Fibroblast of lung (primary cell): ENCODE results near the gene HNRNPA1L2. TPM values are rescaled to one million over a fixed set of nuclear protein-coding genes. Genes with fewer than 3 reads are reported as not detected.

Experiments
- DNase-seq, 2 donors: peaks; one replicate each; pipeline versions ENCODE4 v3.0.0 to v3.0.0-alpha.2; 2010; ENCODE audit warnings: low read depth in 2 of 2
- H2AFZ ChIP-seq: 2 replicates; pipeline ENCODE4 v1.5.1; 2012; ENCODE audit warnings: low read length, control low read depth, inconsistent platforms
- H3K27ac ChIP-seq: 2 replicates; pipeline ENCODE4 v1.5.1; 2011; ENCODE audit warnings: low read length, control low read depth; ENCODE audit not compliant: insufficient read depth
- H3K27me3 ChIP-seq: 2 replicates; pipeline ENCODE4 v1.5.1; 2011; ENCODE audit warnings: mild to moderate bottlenecking, low read length; ENCODE audit not compliant: control insufficient read depth, insufficient read depth
- H3K36me3 ChIP-seq: 2 replicates; pipeline ENCODE4 v1.5.1; 2011; ENCODE audit warnings: low read length; ENCODE audit not compliant: control insufficient read depth, insufficient read depth
- H3K4me1 ChIP-seq: 2 replicates; pipeline ENCODE4 v1.5.1; 2011; ENCODE audit warnings: low read length; ENCODE audit not compliant: control insufficient read depth, insufficient read depth; ENCODE audit errors: extremely low read depth
- H3K4me2 ChIP-seq: 2 replicates; pipeline ENCODE4 v1.5.1; 2011; ENCODE audit warnings: low read length, control low read depth; ENCODE audit not compliant: insufficient read depth; ENCODE audit errors: extremely low read depth
- H3K4me3 ChIP-seq, 4 experiments: fragments of 200-600 bp in 1 of 4; sonication (generic) in 1 of 4; replicated peaks in 1 of 4; 2 replicates each; pipeline ENCODE4 v1.5.1; 2011 to 2016; ENCODE audit warnings: low read length in 4 of 4, low read depth in 3 of 4, mild to moderate bottlenecking in 3 of 4, control low read depth in 2 of 4, inconsistent platforms in 1 of 4, mixed read lengths in 1 of 4; ENCODE audit not compliant: insufficient read depth in 1 of 4; ENCODE audit errors: control extremely low read depth in 1 of 4
- H3K79me2 ChIP-seq: 2 replicates; pipeline ENCODE4 v1.5.1; 2012; ENCODE audit warnings: mild to moderate bottlenecking, low read length, inconsistent platforms; ENCODE audit not compliant: control insufficient read depth, insufficient read depth
- H3K9ac ChIP-seq: 2 replicates; pipeline ENCODE4 v1.5.1; 2011; ENCODE audit warnings: mild to moderate bottlenecking, low read length, control low read depth; ENCODE audit not compliant: insufficient read depth
- H3K9me3 ChIP-seq: 2 replicates; pipeline ENCODE4 v1.5.1; 2012; ENCODE audit warnings: low read depth, low read length; ENCODE audit not compliant: control insufficient read depth, insufficient read depth
- H4K20me1 ChIP-seq: 2 replicates; pipeline ENCODE4 v1.5.1; 2011; ENCODE audit warnings: low read length; ENCODE audit not compliant: control insufficient read depth, insufficient read depth; ENCODE audit errors: extremely low read depth
- CTCF ChIP-seq, 2 donors: IDR thresholded peaks in 1 of 2; conservative IDR thresholded peaks in 1 of 2; 1 replicate in 1 of 2; 2 replicates in 1 of 2; pipeline ENCODE4 v1.5.1; 2011 to 2012; ENCODE audit warnings: low read length in 2 of 2, control low read depth in 1 of 2, inconsistent platforms in 1 of 2, low read depth in 1 of 2, mild to moderate bottlenecking in 1 of 2
- EZH2 ChIP-seq: IDR thresholded peaks from 2 replicates; pipeline ENCODE4 v1.5.1; 2012; ENCODE audit warnings: low read length, control low read depth, mild to moderate bottlenecking; ENCODE audit errors: missing control alignments
- polyA plus RNA-seq, 2 donors: library from polyadenylated mRNA; depleted of rRNA in 1 of 2; stranded (reverse) in 1 of 2; unstranded in 1 of 2; fragments of >200 nt; gene quantifications; 2 replicates each; pipeline ENCODE4 v1.2.1, GENCODE V29; 2011 to 2012; ENCODE audit warnings: missing spikeins in 1 of 2
- total RNA-seq: library from RNA; depleted of rRNA; stranded (reverse); fragments of >200 nt; gene quantifications from 2 replicates; pipeline ENCODE4 v1.2.1, GENCODE V29; 2014

The HNRNPA1L2 gene
- total and polyA plus RNA-seq, 2 donors (not counting 1 experiment from before 2014, with no cell fraction given) = 3.3 to 9.8 TPM

GRCh38 chr13:52597676-52598075 is 44.6 kb upstream of the HNRNPA1L2 start:
- H3K79me2 ChIP-seq = no peaks in the 10 kb centered on the region
- H3K4me3 ChIP-seq = no peak overlapping the region
- H3K27me3 ChIP-seq = no peaks in the 10 kb centered on the region
- no peak for TF ChIP-seq EZH2
- no peak for TF ChIP-seq CTCF (conservative IDR thresholded peaks at IDR 0.05 in 1 of 2, IDR thresholded peaks at IDR 0.05 in 1 of 2; ENCODE audit: low read depth in 1 of 2, low read length in 2 of 2)
- H3K36me3 ChIP-seq = no peaks in the 10 kb centered on the region
- no peak overlapping the region for H3K4me2 ChIP-seq
- no peak overlapping the region for H3K27ac ChIP-seq
- no peaks in the 10 kb centered on the region for H3K4me1 ChIP-seq
- DNase-seq = no peak
- H2AFZ ChIP-seq = no peak overlapping the region
- H3K9ac ChIP-seq = no peak overlapping the region
- H3K9me3 ChIP-seq = no peaks in the 10 kb centered on the region
- no peaks in the 10 kb centered on the region for H4K20me1 ChIP-seq

GRCh38 chr13:52599037-52599847 is 43.0 kb upstream of the HNRNPA1L2 start:
- no peaks in the 10 kb centered on the region for H3K27me3 ChIP-seq
- H3K27ac ChIP-seq = no peak overlapping the region
- no peak overlapping the region for H2AFZ ChIP-seq
- H3K4me1 ChIP-seq = no peaks in the 10 kb centered on the region
- TF ChIP-seq CTCF (conservative IDR thresholded peaks at IDR 0.05 in 1 of 2, IDR thresholded peaks at IDR 0.05 in 1 of 2; ENCODE audit: low read depth in 1 of 2, low read length in 2 of 2) = no peak
- TF ChIP-seq EZH2 = no peak
- no peak overlapping the region for H3K9ac ChIP-seq
- peak; percentile 59 to 82 for DNase-seq
- H4K20me1 ChIP-seq = no peaks in the 10 kb centered on the region
- no peaks in the 10 kb centered on the region for H3K9me3 ChIP-seq
- H3K4me3 ChIP-seq = peak overlapping the region in 2 of 4 experiments; percentile 46 to 64
- H3K4me2 ChIP-seq = peak overlapping the region; percentile 4
- no peaks in the 10 kb centered on the region for H3K79me2 ChIP-seq
- H3K36me3 ChIP-seq = no peaks in the 10 kb centered on the region

GRCh38 chr13:52599848-52600603 is 42.2 kb upstream of the HNRNPA1L2 start:
- no peaks in the 10 kb centered on the region for H4K20me1 ChIP-seq

More at GRCh38 chr13:52599848-52600603, 42.2 kb upstream of the HNRNPA1L2 start:
- peak overlapping the region; percentile 72 for H3K4me2 ChIP-seq
- DNase-seq = peak; percentile 26 to 35
- no peaks in the 10 kb centered on the region for H3K9me3 ChIP-seq
- H3K36me3 ChIP-seq = no peaks in the 10 kb centered on the region
- peak overlapping the region; percentile 13 to 64 (median 32) for H3K4me3 ChIP-seq
- H3K4me1 ChIP-seq = no peaks in the 10 kb centered on the region
- peak overlapping the region; percentile 60 for H2AFZ ChIP-seq
- TF ChIP-seq EZH2 (peak; percentile 59), CTCF (conservative IDR thresholded peaks at IDR 0.05 in 1 of 2, IDR thresholded peaks at IDR 0.05 in 1 of 2; ENCODE audit: low read depth in 1 of 2, low read length in 2 of 2) (no peak)
- H3K27me3 ChIP-seq = no peaks in the 10 kb centered on the region
- H3K79me2 ChIP-seq = no peaks in the 10 kb centered on the region
- H3K27ac ChIP-seq = no peak overlapping the region
- no peak overlapping the region for H3K9ac ChIP-seq
